ENCODE results near the gene DLL3. TPM values are rescaled to one million over a fixed set of nuclear protein-coding genes. Genes with fewer than 3 reads are reported as not detected.

Gene DLL3
- total and polyA plus RNA-seq, 2 donors (not counting 1 experiment from before 2014, with no cell fraction given) = 0.46 to 1.1 TPM

DNA sequence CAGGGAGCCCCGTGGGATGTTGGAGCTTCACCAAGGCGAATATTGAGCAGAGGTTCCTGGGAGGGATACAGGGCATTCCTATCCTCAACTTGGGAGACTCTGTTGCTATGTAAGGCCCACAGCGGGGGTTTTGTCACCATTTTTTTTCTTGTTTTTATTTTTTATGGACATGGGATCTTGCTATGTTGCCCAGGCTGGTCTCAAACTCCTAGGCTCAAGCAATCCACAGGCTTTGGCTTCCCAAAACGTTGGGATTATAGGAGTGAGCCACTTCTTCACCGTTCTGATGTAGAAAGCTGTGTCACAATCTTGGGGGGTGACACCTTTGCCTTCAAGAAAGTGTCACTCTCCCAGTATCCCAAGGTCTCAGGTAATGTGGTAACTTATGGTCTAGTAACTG is 2.6 kb downstream of the DLL3 start:
- no peaks in the 10 kb centered on the region for H3K36me3 ChIP-seq (replicated peaks in 1 of 2; ENCODE audit: control extremely low read depth in 1 of 2, control insufficient read depth in 1 of 2, extremely low read depth in 1 of 2, insufficient read depth in 2 of 2, low read length in 1 of 2)
- H3K27me3 ChIP-seq (replicated peaks in 1 of 4; ENCODE audit: control extremely low read depth in 1 of 4, control insufficient read depth in 3 of 4, insufficient read depth in 4 of 4, low read length in 3 of 4) = peaks cover 0 to 76% (median 30%) of the 10 kb centered on the region in 4 experiments
- no peak overlapping the region for H3K9ac ChIP-seq (ENCODE audit: low read length)
- POLR2A ChIA-PET = no interaction called here
- peaks cover 27% of the 10 kb centered on the region for H3K4me1 Mint-ChIP-seq
- no peaks in the 10 kb centered on the region for H3K79me2 ChIP-seq (ENCODE audit: control insufficient read depth, insufficient read depth, low read length)
- ATAC-seq (ENCODE audit: low read depth) = no peak
- H3K27ac ChIP-seq (ENCODE audit: low read length in 2 of 2) = no peak overlapping the region
- peaks cover 0 to 12% (median 0%) of the 10 kb centered on the region in 3 donors for H3K9me3 ChIP-seq (ENCODE audit: control extremely low read depth in 1 of 3, control insufficient read depth in 2 of 3, insufficient read depth in 1 of 3, low read length in 2 of 3)
- TF ChIP-seq, protein P1, sequence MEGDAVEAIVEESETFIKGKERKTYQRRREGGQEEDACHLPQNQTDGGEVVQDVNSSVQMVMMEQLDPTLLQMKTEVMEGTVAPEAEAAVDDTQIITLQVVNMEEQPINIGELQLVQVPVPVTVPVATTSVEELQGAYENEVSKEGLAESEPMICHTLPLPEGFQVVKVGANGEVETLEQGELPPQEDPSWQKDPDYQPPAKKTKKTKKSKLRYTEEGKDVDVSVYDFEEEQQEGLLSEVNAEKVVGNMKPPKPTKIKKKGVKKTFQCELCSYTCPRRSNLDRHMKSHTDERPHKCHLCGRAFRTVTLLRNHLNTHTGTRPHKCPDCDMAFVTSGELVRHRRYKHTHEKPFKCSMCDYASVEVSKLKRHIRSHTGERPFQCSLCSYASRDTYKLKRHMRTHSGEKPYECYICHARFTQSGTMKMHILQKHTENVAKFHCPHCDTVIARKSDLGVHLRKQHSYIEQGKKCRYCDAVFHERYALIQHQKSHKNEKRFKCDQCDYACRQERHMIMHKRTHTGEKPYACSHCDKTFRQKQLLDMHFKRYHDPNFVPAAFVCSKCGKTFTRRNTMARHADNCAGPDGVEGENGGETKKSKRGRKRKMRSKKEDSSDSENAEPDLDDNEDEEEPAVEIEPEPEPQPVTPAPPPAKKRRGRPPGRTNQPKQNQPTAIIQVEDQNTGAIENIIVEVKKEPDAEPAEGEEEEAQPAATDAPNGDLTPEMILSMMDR (IDR thresholded peaks at IDR 0.05) = no peak
- TF ChIP-seq EZH2 (IDR thresholded peaks at IDR 0.05; ENCODE audit: borderline replicate concordance, insufficient read depth, low read depth, low read length, poor library complexity, severe bottlenecking) = no peak
- H3K4me2 ChIP-seq (replicated peaks; ENCODE audit: low read depth, low read length, poor library complexity, severe bottlenecking) = no peak overlapping the region
- H4K20me1 ChIP-seq (ENCODE audit: control insufficient read depth, insufficient read depth, low read length, poor library complexity, severe bottlenecking) = no peaks in the 10 kb centered on the region
- CTCF ChIA-PET = interaction anchor here (0.8 to 2.4 kb wide), 4 partner anchors 27 to 103 kb away, joined by 3 to 9 read pairs (median 6); partner anchors contain the start of gene EID2B
- intact Hi-C loops (cut with micrococcal nuclease) = no loop called here
- H3K27ac Mint-ChIP-seq = no peak overlapping the region
- DNase-seq = no peak
- H3K4me1 ChIP-seq (ENCODE audit: control insufficient read depth in 2 of 2, insufficient read depth in 2 of 2, low read length in 2 of 2) = peaks cover 27 to 32% of the 10 kb centered on the region in 2 donors
- H3K9me3 Mint-ChIP-seq (ENCODE audit: insufficient read depth) = no peaks in the 10 kb centered on the region
- H3K4me3 Mint-ChIP-seq = no peak overlapping the region
- 71% methylated on average over 2 of the region's 5 CpGs for WGBS (ENCODE audit: insufficient coverage)
- no peak overlapping the region for H3K4me3 ChIP-seq (ENCODE audit: control extremely low read depth in 1 of 5, extremely low read depth in 1 of 5, insufficient read depth in 1 of 5, low read depth in 2 of 5, low read length in 4 of 5)
- H2AFZ ChIP-seq (ENCODE audit: insufficient read depth, low read depth, low read length, poor library complexity, severe bottlenecking) = no peak overlapping the region
- H3K27me3 Mint-ChIP-seq = peaks cover 50% of the 10 kb centered on the region

DNA sequence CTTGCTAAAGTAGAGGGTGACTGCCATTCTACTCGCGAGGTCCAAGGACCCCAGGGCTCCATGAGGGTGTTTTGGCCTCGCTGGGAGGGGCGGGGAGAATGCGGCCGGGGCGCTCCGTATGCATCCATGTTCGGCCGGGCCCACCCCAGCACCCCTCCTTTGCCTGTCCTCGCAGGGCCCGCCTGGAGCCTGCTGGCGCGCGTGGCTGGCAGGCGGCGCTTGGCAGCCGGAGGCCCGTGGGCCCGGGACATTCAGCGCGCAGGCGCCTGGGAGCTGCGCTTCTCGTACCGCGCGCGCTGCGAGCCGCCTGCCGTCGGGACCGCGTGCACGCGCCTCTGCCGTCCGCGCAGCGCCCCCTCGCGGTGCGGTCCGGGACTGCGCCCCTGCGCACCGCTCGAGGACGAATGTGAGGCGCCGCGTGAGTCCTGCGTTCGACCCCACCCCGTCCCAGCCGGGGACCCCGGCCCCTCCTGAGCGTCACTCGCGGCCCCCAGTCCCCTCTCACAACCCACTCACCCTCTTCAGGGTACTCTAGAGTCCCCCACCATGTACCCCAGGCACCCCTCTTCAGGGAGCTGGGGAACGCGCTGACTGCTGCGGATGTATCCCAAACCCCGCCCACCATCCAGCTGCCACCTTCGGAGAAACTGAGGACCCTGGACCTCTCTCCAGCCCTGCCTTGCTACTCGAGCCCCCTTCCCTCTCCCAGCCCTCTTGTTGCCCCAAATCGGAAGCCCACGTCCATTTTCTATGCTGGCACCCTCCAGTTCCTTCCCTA is 4.1 kb downstream of the DLL3 start:
- peak; percentile 83 for DNase-seq
- no peak for TF ChIP-seq EZH2 (IDR thresholded peaks at IDR 0.05; ENCODE audit: borderline replicate concordance, insufficient read depth, low read depth, low read length, poor library complexity, severe bottlenecking)
- TF ChIP-seq, protein P1 (IDR thresholded peaks at IDR 0.05) = peak; percentile 86
- H3K79me2 ChIP-seq (ENCODE audit: control insufficient read depth, insufficient read depth, low read length) = no peaks in the 10 kb centered on the region
- peaks cover 36% of the 10 kb centered on the region for H3K4me1 Mint-ChIP-seq
- no peaks in the 10 kb centered on the region for H4K20me1 ChIP-seq (ENCODE audit: control insufficient read depth, insufficient read depth, low read length, poor library complexity, severe bottlenecking)
- H3K9me3 Mint-ChIP-seq (ENCODE audit: insufficient read depth) = no peaks in the 10 kb centered on the region
- H3K27ac Mint-ChIP-seq = no peak overlapping the region
- POLR2A ChIA-PET = no interaction called here
- WGBS (ENCODE audit: insufficient coverage) = 19% methylated on average over 69 of the region's 69 CpGs
- H3K4me3 Mint-ChIP-seq = peak overlapping the region; percentile 13
- H3K27ac ChIP-seq (ENCODE audit: low read length in 2 of 2) = no peak overlapping the region
- H3K27me3 Mint-ChIP-seq = peaks cover 53% of the 10 kb centered on the region
- H3K4me1 ChIP-seq (ENCODE audit: control insufficient read depth in 2 of 2, insufficient read depth in 2 of 2, low read length in 2 of 2) = peaks cover 35 to 39% of the 10 kb centered on the region in 2 donors
- H3K4me2 ChIP-seq (replicated peaks; ENCODE audit: low read depth, low read length, poor library complexity, severe bottlenecking) = peak overlapping the region; percentile 50
- no peaks in the 10 kb centered on the region for H3K36me3 ChIP-seq (replicated peaks in 1 of 2; ENCODE audit: control extremely low read depth in 1 of 2, control insufficient read depth in 1 of 2, extremely low read depth in 1 of 2, insufficient read depth in 2 of 2, low read length in 1 of 2)
- peaks cover 0 to 85% (median 34%) of the 10 kb centered on the region in 4 experiments for H3K27me3 ChIP-seq (replicated peaks in 1 of 4; ENCODE audit: control extremely low read depth in 1 of 4, control insufficient read depth in 3 of 4, insufficient read depth in 4 of 4, low read length in 3 of 4)
- intact Hi-C loops (cut with micrococcal nuclease) = no loop called here
- H2AFZ ChIP-seq (ENCODE audit: insufficient read depth, low read depth, low read length, poor library complexity, severe bottlenecking) = no peak overlapping the region
- ATAC-seq (ENCODE audit: low read depth) = peak; percentile 60
- CTCF ChIA-PET = interaction anchor here (0.5 to 1.5 kb wide), 9 partner anchors 8 to 73 kb away, joined by 3 to 9 read pairs (median 3); no protein-coding TSS in a partner anchor
- H3K4me3 ChIP-seq (ENCODE audit: control extremely low read depth in 1 of 5, extremely low read depth in 1 of 5, insufficient read depth in 1 of 5, low read depth in 2 of 5, low read length in 4 of 5) = no peak overlapping the region
- peaks cover 0 to 17% (median 0%) of the 10 kb centered on the region in 3 donors for H3K9me3 ChIP-seq (ENCODE audit: control extremely low read depth in 1 of 3, control insufficient read depth in 2 of 3, insufficient read depth in 1 of 3, low read length in 2 of 3)
- H3K9ac ChIP-seq (ENCODE audit: low read length) = no peak overlapping the region

All from B cell (primary cell).